ENCODE data around the gene SIRT5. TPM values are rescaled to one million over a fixed set of nuclear protein-coding genes. Genes with fewer than 3 reads are reported as not detected.
A peak's percentile ranks its signal among the peaks of the same experiment; 100 is the strongest.

SIRT5 gene
- total and polyA plus RNA-seq, 12 donors = 10.8 to 60.1 (median 46.2) TPM

DNA sequence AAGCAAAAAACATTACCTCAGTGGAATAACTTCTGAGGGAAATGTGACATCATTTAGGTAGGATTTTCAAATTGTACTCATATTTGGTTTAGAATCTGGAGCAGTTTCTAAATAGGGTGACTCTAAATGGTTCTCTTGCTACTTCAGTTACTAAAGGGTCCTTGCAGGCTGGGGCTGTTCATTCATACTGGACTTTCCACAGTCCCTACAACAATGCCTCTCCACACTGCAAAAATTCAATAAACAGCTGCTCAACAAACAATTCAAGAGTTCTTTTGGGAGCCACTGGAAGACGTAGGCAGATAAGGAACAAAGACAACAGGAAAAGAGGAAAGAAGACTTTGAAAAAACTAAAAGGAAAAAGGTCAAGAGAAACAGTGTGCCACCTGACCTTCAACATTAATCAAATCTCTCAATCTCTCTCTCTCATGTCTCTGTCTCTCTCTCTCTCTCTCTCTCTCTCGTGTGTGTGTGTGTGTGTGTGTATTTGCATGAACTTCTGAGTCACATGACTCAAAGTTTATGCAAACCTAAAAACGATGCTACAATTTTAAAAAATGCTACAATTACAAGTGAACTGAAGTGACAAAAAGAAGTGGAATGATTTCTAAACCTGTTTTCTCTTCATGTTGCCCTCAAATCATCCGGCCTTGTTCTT, 55.2 kb downstream of the SIRT5 start:
- intact Hi-C loops (cut with DNase I) = loop anchor here in 4 of 10 donors (5.0 to 10.0 kb wide), 4 partner anchors 58 to 83 kb away; partner anchors contain the start of gene RANBP9 (in 1 of the 4)
- no peak for TF ChIP-seq CTCF (IDR thresholded peaks at IDR 0.05)
- WGBS, 2 donors = 63 to 69% methylated on average over 4 of the region's 4 CpGs
- H3K4me1 ChIP-seq = peaks cover 0 to 11% (median 0%) of the 10 kb centered on the region in 9 donors
- H3K27me3 ChIP-seq = no peaks in the 10 kb centered on the region
- no peaks in the 10 kb centered on the region for H3K9me3 ChIP-seq
- H3K36me3 ChIP-seq = peaks cover 0 to 96% (median 13%) of the 10 kb centered on the region in 9 donors
- DNase-seq (no peak), ATAC-seq (no peak)
- H3K4me3 ChIP-seq = no peak overlapping the region
- H3K27ac ChIP-seq = no peak overlapping the region

GRCh38 chr6:13630499-13630898, 56.1 kb downstream of the SIRT5 start:
- no peaks in the 10 kb centered on the region for H3K27me3 ChIP-seq
- no peak for TF ChIP-seq CTCF (IDR thresholded peaks at IDR 0.05)
- peaks cover 0 to 11% (median 0%) of the 10 kb centered on the region in 9 donors for H3K4me1 ChIP-seq
- no peak overlapping the region for H3K4me3 ChIP-seq
- ATAC-seq (no peak), DNase-seq (no peak)
- 95 to 97% methylated on average over 1 of the region's 1 CpG for WGBS, 2 donors
- H3K27ac ChIP-seq = no peak overlapping the region
- H3K9me3 ChIP-seq = no peaks in the 10 kb centered on the region
- peaks cover 0 to 88% (median 8%) of the 10 kb centered on the region in 9 donors for H3K36me3 ChIP-seq
- intact Hi-C loops (cut with DNase I) = loop anchor here in 1 of 10 donors (5.0 kb wide), 1 partner anchor 57 kb away; no protein-coding TSS in a partner anchor

DNA sequence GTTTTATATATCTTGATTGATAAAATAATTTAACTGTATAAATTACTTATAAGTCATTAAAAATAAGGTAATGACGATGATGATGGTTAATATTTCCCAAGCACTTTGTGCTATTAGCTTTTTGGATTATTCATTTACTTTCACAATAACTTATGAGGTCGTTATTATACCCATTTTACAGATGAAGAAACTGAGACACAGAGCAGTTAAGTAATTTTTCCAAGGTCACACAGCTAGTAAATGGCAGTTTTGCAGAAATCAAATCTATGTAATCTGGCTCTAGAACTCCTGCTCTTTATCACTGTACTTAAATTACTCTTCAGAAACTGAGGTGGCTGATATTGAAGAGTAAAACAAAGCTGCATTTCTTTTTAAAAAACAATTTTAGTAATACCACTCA, 58.9 kb downstream of the SIRT5 start:
- intact Hi-C loops (cut with DNase I) = loop anchor here in 1 of 10 donors (5.0 kb wide), 1 partner anchor 54 kb away; no protein-coding TSS in a partner anchor
- ATAC-seq (no peak), DNase-seq (no peak)
- Histone ChIP-seq H3K27me3 (no peaks in the 10 kb centered on the region), H3K4me3 (no peak overlapping the region), H3K9me3 (no peaks in the 10 kb centered on the region), H3K27ac (no peak overlapping the region), H3K36me3 (peaks cover 0 to 80% (median 22%) of the 10 kb centered on the region in 9 donors), H3K4me1 (peaks cover 0 to 26% (median 8%) of the 10 kb centered on the region in 9 donors)
- 98% methylated on average over 2 of the region's 2 CpGs for WGBS, 2 donors
- TF ChIP-seq CTCF (IDR thresholded peaks at IDR 0.05) = no peak

DNA sequence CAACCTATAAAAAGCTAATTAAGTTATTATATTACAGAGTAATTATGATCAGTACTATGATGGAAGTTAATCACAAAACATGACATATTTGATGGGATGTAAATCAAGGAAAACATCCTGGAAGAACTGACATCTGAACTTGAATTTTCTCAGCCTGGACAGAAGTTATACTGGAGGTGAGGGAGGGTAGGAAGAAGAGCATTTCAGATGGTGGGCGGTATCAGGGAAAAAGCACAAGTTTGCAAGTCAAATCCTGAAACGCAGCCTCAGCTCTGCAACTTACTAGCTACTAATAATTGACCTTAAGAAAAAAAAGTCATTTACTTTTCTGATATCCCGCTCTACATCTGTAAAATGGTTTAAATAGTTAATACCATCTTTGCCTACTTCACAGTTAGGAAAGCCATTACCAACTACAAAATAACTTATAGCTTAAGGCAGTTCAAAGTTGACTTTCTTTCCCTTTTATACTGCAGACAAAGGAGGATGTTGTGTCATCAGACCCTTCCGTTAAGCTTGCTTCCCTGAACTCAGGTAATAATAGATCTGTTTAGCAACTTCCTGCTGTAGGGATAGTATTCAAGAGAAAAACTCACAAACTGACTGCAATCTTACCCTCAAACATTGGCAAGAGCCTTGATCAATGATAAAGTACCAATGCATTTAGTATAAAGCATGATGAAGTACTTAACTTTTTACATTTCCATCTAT, 61.7 kb downstream of the SIRT5 start:
- WGBS, 2 donors = 73 to 78% methylated on average over 4 of the region's 4 CpGs
- peaks cover 0 to 79% (median 37%) of the 10 kb centered on the region in 9 donors for H3K36me3 ChIP-seq
- TF ChIP-seq CTCF (IDR thresholded peaks at IDR 0.05) = no peak
- no peaks in the 10 kb centered on the region for H3K27me3 ChIP-seq
- intact Hi-C loops (cut with DNase I) = loop anchor here in 1 of 10 donors (5.0 kb wide), 1 partner anchor 71 kb away; no protein-coding TSS in a partner anchor
- peak in 1 of 8 donors; percentile 65 for ATAC-seq
- no peak for DNase-seq
- peak overlapping the region in 2 of 10 donors; percentile 48 to 58 for H3K27ac ChIP-seq
- no peak overlapping the region for H3K4me3 ChIP-seq
- peaks cover 0 to 26% (median 8%) of the 10 kb centered on the region in 9 donors for H3K4me1 ChIP-seq
- H3K9me3 ChIP-seq = no peaks in the 10 kb centered on the region
